GM12878 (cell line): Measurements from ENCODE around the gene PRR7. TPM values are rescaled to one million over a fixed set of nuclear protein-coding genes. Genes with fewer than 3 reads are reported as not detected.
A peak's percentile ranks its signal among the peaks of the same experiment; 100 is the strongest.

Experiments used
- ATAC-seq: fragments of 200-7000 bp; cut with Tn5 transposase; 3 replicates; pipeline ENCODE4 v1.9.1; 2020; ENCODE audit warnings: mild to moderate bottlenecking, moderate library complexity
- BruUV-seq: library from RNA; stranded (reverse); fragments of 400-500 nt; replicated peaks from 2 replicates; lab custom pipeline; 2021; lab: Mats Ljungman, UMichigan
- CTCF ChIA-PET: fragments of 300-600 bp; sonication (Branson Sonifier 250); formaldehyde crosslinking; extraction: SDS; loops from one replicate; lab custom pipeline; 2021; ENCODE audit warnings: inconsistent platforms; lab: Yijun Ruan, JAX
- POLR2A ChIA-PET: fragments of 350-600 bp; formaldehyde crosslinking; extraction: SDS; loops from one replicate; lab custom pipeline; 2021; ENCODE audit warnings: inconsistent platforms; lab: Charles Lee
- RAD21 ChIA-PET: fragments of 300-600 bp; sonication (Branson Sonifier 250); formaldehyde crosslinking; loops from one replicate; lab custom pipeline; 2023; ENCODE audit warnings: antibody characterized with exemption; ENCODE audit not compliant: unreplicated experiment; lab: Charles Lee
- SMC1A ChIA-PET: fragments of 300-600 bp; sonication (Branson Sonifier 250); formaldehyde crosslinking; loops from one replicate; lab custom pipeline; 2023; ENCODE audit not compliant: unreplicated experiment, uncharacterized antibody; lab: Charles Lee
- DNase-seq: peaks from one replicate; pipeline ENCODE4 v3.0.0-alpha.2; 2011; ENCODE audit warnings: low read depth, low spot score
- FAIRE-seq: peaks from 3 replicates; lab custom pipeline; 2011; peaks lifted over from hg19 to GRCh38; lab: Jason Lieb, UNC
- H2AFZ ChIP-seq: 2 replicates; pipeline ENCODE4 v1.6.0; 2011; ENCODE audit warnings: low read depth, low read length, control low read depth; ENCODE audit not compliant: control insufficient read depth
- H3K27ac ChIP-seq: 2 replicates; pipeline ENCODE4 v1.5.1; 2011; ENCODE audit warnings: control low read depth; ENCODE audit not compliant: control insufficient read depth, insufficient read depth
- H3K27me3 ChIP-seq, 2 experiments: replicated peaks in 1 of 2; 2 replicates each; pipeline versions ENCODE4 v1.6.0 to v1.6.1; 2011; ENCODE audit warnings: low read length in 1 of 2; ENCODE audit not compliant: control insufficient read depth in 2 of 2, insufficient read depth in 2 of 2
- H3K36me3 ChIP-seq, 2 experiments: 2 replicates each; pipeline ENCODE4 v1.5.1; 2011; ENCODE audit warnings: low read length in 1 of 2; ENCODE audit not compliant: control insufficient read depth in 2 of 2, insufficient read depth in 2 of 2
- H3K4me1 ChIP-seq: 2 replicates; pipeline ENCODE4 v1.6.1; 2011; ENCODE audit warnings: mild to moderate bottlenecking, low read length, moderate library complexity, mixed read lengths; ENCODE audit not compliant: control insufficient read depth, insufficient read depth
- H3K4me2 ChIP-seq: 2 replicates; pipeline ENCODE4 v1.6.0; 2011; ENCODE audit warnings: control low read depth; ENCODE audit not compliant: control insufficient read depth, insufficient read depth
- H3K4me3 ChIP-seq: fragments of 200-600 bp; sonication (generic); 2 replicates; pipeline ENCODE4 v1.5.1; 2016
- H3K79me2 ChIP-seq: 2 replicates; pipeline ENCODE4 v1.6.0; 2011; ENCODE audit warnings: low read length; ENCODE audit not compliant: control insufficient read depth, insufficient read depth
- H3K9ac ChIP-seq: 2 replicates; pipeline ENCODE4 v1.8.0; 2011; ENCODE audit warnings: low read length, control low read depth, mixed read lengths; ENCODE audit not compliant: control insufficient read depth, insufficient read depth
- H3K9me3 ChIP-seq: replicated peaks from 3 replicates; pipeline ENCODE4 v1.5.1; 2011; ENCODE audit warnings: mild to moderate bottlenecking, low read length; ENCODE audit not compliant: control insufficient read depth, insufficient read depth
- H4K20me1 ChIP-seq: 2 replicates; pipeline ENCODE4 v1.6.0; 2011; ENCODE audit not compliant: control insufficient read depth, insufficient read depth
- SRF ChIP-seq, 2 experiments: IDR thresholded peaks; 2 replicates each; pipeline ENCODE4 v1.6.1; 2011; ENCODE audit warnings: low read depth in 2 of 2, low read length in 2 of 2, mild to moderate bottlenecking in 1 of 2, moderate library complexity in 1 of 2
- WGBS: methylation state at CpG from one replicate; pipeline ENCODE4 v1.1.6; 2016; ENCODE audit warnings: low lambda C conversion rate; ENCODE audit not compliant: insufficient replicate concordance, insufficient coverage; ENCODE audit errors: missing lambda C conversion rate; 5-methylcytosine and 5-hydroxymethylcytosine counted together
- in situ Hi-C: fragments of 300-500 bp; cut with MboI; formaldehyde crosslinking; loops from 9 replicates; pipeline ENCODE4 v1.14.3; 2018; ENCODE audit warnings: mixed read lengths
- intact Hi-C: fragments of 100-400 bp; cut with micrococcal nuclease; formaldehyde crosslinking; loops from one replicate; pipeline ENCODE4 v1.14.2; 2022; ENCODE audit not compliant: unreplicated experiment
- polyA plus RNA-seq, 11 experiments: library from polyadenylated mRNA; depleted of rRNA in 4 of 11; unstranded in 6 of 11; stranded (reverse) in 5 of 11; fragments of >200 nt; fragmentation: Nextera tagmentation in 4 of 11; fragmentation: Illumina TruSeq in 1 of 11; extraction: Ambion mirVana in 4 of 11; extraction: Trizol in 1 of 11; gene quantifications; 1 replicate in 1 of 11; 2 replicates in 10 of 11; pipeline versions ENCODE4 v1.2.1 to v1.2.3, GENCODE V29; 2011 to 2016; ENCODE audit warnings: inconsistent platforms in 2 of 11, missing spikeins in 2 of 11, low read depth in 1 of 11
- total RNA-seq, 4 experiments: library from RNA; depleted of rRNA in 3 of 4; stranded (reverse); fragments of >200 nt in 3 of 4; fragmentation: Illumina TruSeq in 1 of 4; extraction: Trizol in 1 of 4; gene quantifications; 2 replicates each; pipeline versions ENCODE4 v1.2.1 to v1.2.3, GENCODE V29; 2013 to 2021
- TF ChIP-seq, protein P1 (sequence below): fragments of 150-350 bp; IDR thresholded peaks from 2 replicates; pipeline ENCODE4 v1.6.1; 2016; ENCODE audit warnings: low read depth, low read length

PRR7 gene
- total and polyA plus RNA-seq, 10 of the 15 experiments (the other 5 are each of a cell fraction or from before 2014, with no cell fraction given) = 0.09 to 18.8 (median 4.6) TPM; not detected in 2

DNA sequence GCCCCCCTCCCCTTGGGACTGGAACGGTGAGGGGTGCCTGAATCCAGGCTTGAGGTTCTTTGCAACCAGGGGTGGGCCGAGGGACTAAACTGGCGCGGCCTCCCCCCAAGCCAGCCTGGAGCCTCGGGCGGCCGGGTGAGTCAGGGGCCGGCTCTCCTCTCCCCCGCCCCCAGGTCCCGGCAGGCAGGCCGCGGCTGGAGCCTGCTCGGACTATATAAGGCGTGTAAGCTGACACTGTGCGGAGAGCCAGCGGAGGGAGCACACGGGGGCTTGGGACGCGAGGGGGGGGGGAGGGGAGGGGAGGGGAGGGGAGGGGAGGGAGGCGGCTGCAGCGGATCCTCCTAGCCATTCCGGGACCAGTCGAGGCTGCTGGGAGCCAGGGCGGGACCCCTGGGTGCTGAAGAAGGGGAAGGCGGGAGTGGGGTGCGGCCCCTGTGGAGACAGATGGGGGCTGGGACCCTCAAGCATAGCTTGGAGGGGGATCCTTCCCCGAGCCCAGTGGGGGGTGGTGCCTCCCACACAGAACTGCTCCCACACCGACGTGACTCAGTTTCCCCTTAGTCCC is 50.2 kb downstream of the PRR7 start:
- FAIRE-seq = no peak
- in situ Hi-C loops = no loop called here
- H4K20me1 ChIP-seq = no peaks in the 10 kb centered on the region
- H3K9ac ChIP-seq = peak overlapping the region; percentile 68
- no peaks in the 10 kb centered on the region; a peak in 1 of 4 replicates for H3K27me3 ChIP-seq
- ChIA-PET SMC1A (interaction anchor here (0.7 to 2.2 kb wide), 9 partner anchors 11 to 961 kb away, joined by 3 to 10 read pairs (median 4); no protein-coding TSS in a partner anchor), POLR2A (interaction anchor here (1.0 to 4.2 kb wide), 10 partner anchors 12 to 132 kb away, joined by 3 to 19 read pairs (median 4); partner anchors contain the start of genes DOK3 and GRK6)
- BruUV-seq = no TSS peak
- H3K4me1 ChIP-seq = peaks cover 38% of the 10 kb centered on the region
- peak in 1 of 2 experiments; percentile 77; a peak in 3 of 4 replicates for TF ChIP-seq SRF (IDR thresholded peaks at IDR 0.05; ENCODE audit: low read depth in 2 of 2, low read length in 2 of 2)
- TF ChIP-seq, protein P1, sequence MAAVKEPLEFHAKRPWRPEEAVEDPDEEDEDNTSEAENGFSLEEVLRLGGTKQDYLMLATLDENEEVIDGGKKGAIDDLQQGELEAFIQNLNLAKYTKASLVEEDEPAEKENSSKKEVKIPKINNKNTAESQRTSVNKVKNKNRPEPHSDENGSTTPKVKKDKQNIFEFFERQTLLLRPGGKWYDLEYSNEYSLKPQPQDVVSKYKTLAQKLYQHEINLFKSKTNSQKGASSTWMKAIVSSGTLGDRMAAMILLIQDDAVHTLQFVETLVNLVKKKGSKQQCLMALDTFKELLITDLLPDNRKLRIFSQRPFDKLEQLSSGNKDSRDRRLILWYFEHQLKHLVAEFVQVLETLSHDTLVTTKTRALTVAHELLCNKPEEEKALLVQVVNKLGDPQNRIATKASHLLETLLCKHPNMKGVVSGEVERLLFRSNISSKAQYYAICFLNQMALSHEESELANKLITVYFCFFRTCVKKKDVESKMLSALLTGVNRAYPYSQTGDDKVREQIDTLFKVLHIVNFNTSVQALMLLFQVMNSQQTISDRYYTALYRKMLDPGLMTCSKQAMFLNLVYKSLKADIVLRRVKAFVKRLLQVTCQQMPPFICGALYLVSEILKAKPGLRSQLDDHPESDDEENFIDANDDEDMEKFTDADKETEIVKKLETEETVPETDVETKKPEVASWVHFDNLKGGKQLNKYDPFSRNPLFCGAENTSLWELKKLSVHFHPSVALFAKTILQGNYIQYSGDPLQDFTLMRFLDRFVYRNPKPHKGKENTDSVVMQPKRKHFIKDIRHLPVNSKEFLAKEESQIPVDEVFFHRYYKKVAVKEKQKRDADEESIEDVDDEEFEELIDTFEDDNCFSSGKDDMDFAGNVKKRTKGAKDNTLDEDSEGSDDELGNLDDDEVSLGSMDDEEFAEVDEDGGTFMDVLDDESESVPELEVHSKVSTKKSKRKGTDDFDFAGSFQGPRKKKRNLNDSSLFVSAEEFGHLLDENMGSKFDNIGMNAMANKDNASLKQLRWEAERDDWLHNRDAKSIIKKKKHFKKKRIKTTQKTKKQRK = no peak
- TF ChIP-seq, all 136 proteins: peak for 1
- H3K36me3 ChIP-seq = peaks cover 0 to 2% of the 10 kb centered on the region in 2 experiments; a peak in 2 of 4 replicates
- CTCF ChIA-PET = interaction anchor here (0.7 to 4.9 kb wide), 13 partner anchors 9 to 187 kb away, joined by 3 to 36 read pairs (median 5); partner anchors contain the start of genes DOK3 and F12
- WGBS = 5% methylated on average over 17 of the region's 29 CpGs
- DNase-seq = no peak
- H3K79me2 ChIP-seq = peaks cover 6% of the 10 kb centered on the region
- ATAC-seq = peak; percentile 6
- RAD21 ChIA-PET = interaction anchor here (0.7 to 1.8 kb wide), 9 partner anchors 11 to 108 kb away, joined by 3 to 17 read pairs (median 6); no protein-coding TSS in a partner anchor
- peak overlapping the region; percentile 74 for H3K27ac ChIP-seq
- H3K4me2 ChIP-seq = peak overlapping the region; percentile 90
- peak overlapping the region; percentile 86 for H3K4me3 ChIP-seq
- intact Hi-C loops = loop anchor here (1.0 kb wide), 1 partner anchor 40 kb away; no protein-coding TSS in a partner anchor
- H3K9me3 ChIP-seq = no peaks in the 10 kb centered on the region
- H2AFZ ChIP-seq = no peak overlapping the region
